ENCODE results near the gene PPBP. TPM values are rescaled to one million over a fixed set of nuclear protein-coding genes. Genes with fewer than 3 reads are reported as not detected.
"Not testable (repeated sequence)": the region's sequence is repeated elsewhere in the genome, so short reads cannot be mapped to it uniquely, and the experiment has no call there.

Gene PPBP
- polyA plus RNA-seq, 1 donor (not counting 4 experiments of a cell fraction or from before 2014, with no cell fraction given): 0.42 TPM

DNA sequence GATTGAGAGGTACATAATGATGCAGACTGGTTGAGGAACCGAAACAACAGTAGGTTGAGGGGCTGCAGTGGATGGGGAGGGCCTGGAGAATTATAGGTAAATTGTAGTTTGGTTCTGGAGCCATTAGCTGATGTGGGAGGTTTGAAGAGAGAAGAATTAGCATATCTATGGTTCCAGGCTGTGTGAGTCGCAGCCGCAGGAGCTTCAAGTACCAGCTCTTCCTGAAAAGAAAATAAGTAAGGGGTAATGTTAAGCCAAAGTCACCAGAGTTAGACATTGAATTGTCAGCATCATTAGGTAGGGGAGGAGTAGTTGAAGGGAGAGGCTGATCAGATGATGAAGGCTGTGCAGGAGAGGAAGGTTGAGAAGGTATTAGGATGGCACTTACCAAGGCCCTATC lies 35.6 kb downstream of the PPBP start:
- TF ChIP-seq, protein P1, sequence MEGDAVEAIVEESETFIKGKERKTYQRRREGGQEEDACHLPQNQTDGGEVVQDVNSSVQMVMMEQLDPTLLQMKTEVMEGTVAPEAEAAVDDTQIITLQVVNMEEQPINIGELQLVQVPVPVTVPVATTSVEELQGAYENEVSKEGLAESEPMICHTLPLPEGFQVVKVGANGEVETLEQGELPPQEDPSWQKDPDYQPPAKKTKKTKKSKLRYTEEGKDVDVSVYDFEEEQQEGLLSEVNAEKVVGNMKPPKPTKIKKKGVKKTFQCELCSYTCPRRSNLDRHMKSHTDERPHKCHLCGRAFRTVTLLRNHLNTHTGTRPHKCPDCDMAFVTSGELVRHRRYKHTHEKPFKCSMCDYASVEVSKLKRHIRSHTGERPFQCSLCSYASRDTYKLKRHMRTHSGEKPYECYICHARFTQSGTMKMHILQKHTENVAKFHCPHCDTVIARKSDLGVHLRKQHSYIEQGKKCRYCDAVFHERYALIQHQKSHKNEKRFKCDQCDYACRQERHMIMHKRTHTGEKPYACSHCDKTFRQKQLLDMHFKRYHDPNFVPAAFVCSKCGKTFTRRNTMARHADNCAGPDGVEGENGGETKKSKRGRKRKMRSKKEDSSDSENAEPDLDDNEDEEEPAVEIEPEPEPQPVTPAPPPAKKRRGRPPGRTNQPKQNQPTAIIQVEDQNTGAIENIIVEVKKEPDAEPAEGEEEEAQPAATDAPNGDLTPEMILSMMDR (optimal IDR thresholded peaks at IDR 0.05 in 1 of 3, IDR thresholded peaks at IDR 0.05 in 1 of 3, conservative IDR thresholded peaks at IDR 0.05 in 1 of 3; ENCODE audit: extremely low read depth in 1 of 3, insufficient read depth in 2 of 3, low read length in 3 of 3): no peak
- TF ChIP-seq EZH2 (IDR thresholded peaks at IDR 0.05; ENCODE audit: low read length): no peak
- FAIRE-seq: no peak

DNA sequence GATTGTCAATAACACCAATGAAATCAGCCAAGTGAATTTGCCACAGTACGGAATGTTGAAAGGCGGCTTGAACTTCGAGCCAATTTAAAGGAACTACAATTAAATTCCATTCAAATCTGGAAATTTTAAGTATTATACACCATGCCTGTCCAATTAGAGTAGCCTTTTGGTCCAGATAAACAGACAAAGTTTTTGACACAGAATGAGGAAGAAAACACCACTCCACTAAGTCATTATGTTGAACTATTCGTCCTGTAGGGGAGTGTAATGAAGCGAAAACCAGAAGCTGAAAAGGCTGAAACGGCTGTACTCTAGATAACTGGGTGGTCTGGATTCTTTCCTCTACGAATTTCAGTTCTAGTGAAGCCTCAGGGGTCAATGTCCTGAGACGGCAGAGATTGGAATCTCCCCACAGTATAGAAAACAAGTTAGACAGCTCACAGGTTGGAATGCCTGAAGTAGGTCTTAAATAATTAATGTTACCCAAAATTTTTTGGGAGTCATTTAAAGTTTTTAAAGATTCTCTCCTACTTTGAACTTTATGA lies 37.5 kb downstream of the PPBP start:
- H3K27ac ChIP-seq (ENCODE audit: control insufficient read depth, insufficient read depth, low read length); H3K27me3 ChIP-seq (ENCODE audit: control insufficient read depth, extremely low read depth, insufficient read depth, low read length); H2AFZ ChIP-seq (ENCODE audit: control insufficient read depth, low read length); H4K20me1 ChIP-seq (ENCODE audit: control insufficient read depth, extremely low read depth, insufficient read depth, low read length); FAIRE-seq; H3K4me2 ChIP-seq (ENCODE audit: control insufficient read depth, extremely low read depth, insufficient read depth, low read depth, low read length); H3K9me1 ChIP-seq (ENCODE audit: control insufficient read depth, extremely low read depth, insufficient read depth, low read length); H3K36me3 ChIP-seq (ENCODE audit: control insufficient read depth in 2 of 2, extremely low read depth in 1 of 2, insufficient read depth in 2 of 2, low read length in 2 of 2); DNase-seq (ENCODE audit: low read depth, low spot score); H3K4me3 ChIP-seq (ENCODE audit: control insufficient read depth in 2 of 3, extremely low read depth in 1 of 3, insufficient read depth in 2 of 3, low read depth in 1 of 3, low read length in 3 of 3); H3K9ac ChIP-seq (ENCODE audit: control insufficient read depth, extremely low read depth, insufficient read depth, low read length); H3K79me2 ChIP-seq (ENCODE audit: control insufficient read depth, insufficient read depth, low read length); H3K9me3 ChIP-seq (ENCODE audit: control insufficient read depth, low read depth, low read length); H3K4me1 ChIP-seq (ENCODE audit: control insufficient read depth, extremely low read depth, insufficient read depth, low read length); dilution Hi-C loops (cut with MboI; ENCODE audit: extremely low pct_ligation_motif_present, low sequenced_read_pairs): not testable (repeated sequence)

More for the DNA sequence above, 35.6 kb downstream of the PPBP start:
- Histone ChIP-seq H2AFZ (ENCODE audit: control insufficient read depth, low read length) (no peak overlapping the region), H3K9ac (ENCODE audit: control insufficient read depth, extremely low read depth, insufficient read depth, low read length) (no peak overlapping the region), H3K79me2 (ENCODE audit: control insufficient read depth, insufficient read depth, low read length) (no peaks in the 10 kb centered on the region), H3K27ac (ENCODE audit: control insufficient read depth, insufficient read depth, low read length) (no peak overlapping the region), H3K4me1 (ENCODE audit: control insufficient read depth, extremely low read depth, insufficient read depth, low read length) (no peaks in the 10 kb centered on the region), H3K36me3 (ENCODE audit: control insufficient read depth in 2 of 2, extremely low read depth in 1 of 2, insufficient read depth in 2 of 2, low read length in 2 of 2) (no peaks in the 10 kb centered on the region), H3K9me1 (ENCODE audit: control insufficient read depth, extremely low read depth, insufficient read depth, low read length) (no peaks in the 10 kb centered on the region), H3K4me2 (ENCODE audit: control insufficient read depth, extremely low read depth, insufficient read depth, low read depth, low read length) (no peak overlapping the region), H3K4me3 (ENCODE audit: control insufficient read depth in 2 of 3, extremely low read depth in 1 of 3, insufficient read depth in 2 of 3, low read depth in 1 of 3, low read length in 3 of 3) (no peak overlapping the region), H3K9me3 (ENCODE audit: control insufficient read depth, low read depth, low read length) (no peaks in the 10 kb centered on the region), H3K27me3 (ENCODE audit: control insufficient read depth, extremely low read depth, insufficient read depth, low read length) (no peaks in the 10 kb centered on the region), H4K20me1 (ENCODE audit: control insufficient read depth, extremely low read depth, insufficient read depth, low read length) (no peaks in the 10 kb centered on the region)
- no peak for DNase-seq (ENCODE audit: low read depth, low spot score)
- dilution Hi-C loops (cut with MboI; ENCODE audit: extremely low pct_ligation_motif_present, low sequenced_read_pairs): no loop called here

All from keratinocyte (primary cell).